SU-DHL-6 (cell line): ENCODE data around the gene NBPF3.
"Not testable (repeated sequence)": the region's sequence is repeated elsewhere in the genome, so short reads cannot be mapped to it uniquely, and the experiment has no call there.

Source experiments
- H2AFZ ChIP-seq: fragments of 200-600 bp; sonication (generic); 2 replicates; pipeline ENCODE4 v1.6.1; 2014; ENCODE audit warnings: low read depth, mild to moderate bottlenecking, moderate library complexity, mixed read lengths, antibody characterized with exemption, low read length; ENCODE audit not compliant: severe bottlenecking
- H3F3A ChIP-seq: fragments of 200-600 bp; shearing (Covaris generic); 2 replicates; pipeline ENCODE4 v1.6.0; 2016; ENCODE audit warnings: antibody characterized with exemption, mild to moderate bottlenecking; ENCODE audit not compliant: insufficient read depth
- H3K27ac ChIP-seq: fragments of 200-600 bp; sonication (generic); 2 replicates; pipeline ENCODE4 v1.5.1; 2016; ENCODE audit warnings: low read depth, mild to moderate bottlenecking, low read length, moderate library complexity, mixed read lengths
- H3K27me3 ChIP-seq: fragments of 200-600 bp; sonication (generic), shearing (Covaris generic); 2 replicates; pipeline ENCODE4 v1.6.0; 2014; ENCODE audit warnings: mild to moderate bottlenecking, low read length
- H3K36me3 ChIP-seq: fragments of 200-600 bp; sonication (generic); 2 replicates; pipeline ENCODE4 v1.6.1; 2014; ENCODE audit warnings: mild to moderate bottlenecking, low read length, mixed read lengths
- H3K4me2 ChIP-seq: fragments of 300-600, 200-600 bp; shearing (Covaris generic), sonication (generic); 2 replicates; pipeline ENCODE4 v1.6.0; 2014; ENCODE audit warnings: low read length, low read depth, mild to moderate bottlenecking; ENCODE audit not compliant: poor library complexity, severe bottlenecking
- H3K4me3 ChIP-seq: fragments of 200-600 bp; sonication (generic); 2 replicates; pipeline ENCODE4 v1.5.1; 2014; ENCODE audit warnings: antibody characterized with exemption, low read length, mild to moderate bottlenecking, mixed read lengths; ENCODE audit not compliant: insufficient read depth, poor library complexity, severe bottlenecking
- H3K79me2 ChIP-seq: fragments of 200-600 bp; sonication (generic); 2 replicates; pipeline ENCODE4 v1.6.1; 2014; ENCODE audit warnings: mild to moderate bottlenecking, low read length, moderate library complexity; ENCODE audit not compliant: insufficient read depth
- H3K9ac ChIP-seq: fragments of 200-600 bp; sonication (generic); 2 replicates; pipeline ENCODE4 v1.7.0; 2014; ENCODE audit warnings: mild to moderate bottlenecking, low read length
- H3K9me2 ChIP-seq: fragments of 200-600 bp; sonication (generic); replicated peaks from 2 replicates; pipeline ENCODE4 v1.6.1; 2014; ENCODE audit warnings: low read length; ENCODE audit not compliant: insufficient read depth
- H3K9me3 ChIP-seq: fragments of 200-600 bp; sonication (generic); 2 replicates; pipeline ENCODE4 v1.6.1; 2014; ENCODE audit warnings: low read length, mixed read lengths; ENCODE audit not compliant: insufficient read depth
- H4K20me1 ChIP-seq: fragments of 200-600 bp; sonication (generic); 2 replicates; pipeline ENCODE4 v1.6.1; 2014; ENCODE audit warnings: low read depth, mild to moderate bottlenecking, antibody characterized with exemption, low read length, moderate library complexity, mixed read lengths
- CTCF ChIP-seq: fragments of 200-600 bp; sonication (generic); IDR thresholded peaks from one replicate; pipeline ENCODE4 v1.5.1; 2017; ENCODE audit warnings: antibody characterized with exemption, mild to moderate bottlenecking, low read length, moderate library complexity; ENCODE audit not compliant: insufficient read depth, poor library complexity, severe bottlenecking
- EZH2phosphoT487 ChIP-seq: fragments of 200-600 bp; sonication (generic), shearing (Covaris generic); conservative IDR thresholded peaks from 2 replicates; pipeline ENCODE4 v1.6.1; 2018; ENCODE audit warnings: mild to moderate bottlenecking, antibody characterized with exemption, low read length, moderate library complexity, mixed read lengths

The NBPF3 gene

GRCh38 chr1:21396516-21396915 lies 43.4 kb upstream of the NBPF3 start:
- Histone ChIP-seq H2AFZ (no peak overlapping the region), H3F3A (peaks cover 6% of the 10 kb centered on the region; the same call in 1 of the 2 replicates), H3K27ac (peak overlapping the region; percentile 69), H3K27me3 (no peaks in the 10 kb centered on the region), H3K9me3 (no peaks in the 10 kb centered on the region), H4K20me1 (no peaks in the 10 kb centered on the region), H3K9ac (peak overlapping the region; percentile 15; the same call in 1 of the 2 replicates), H3K79me2 (no peaks in the 10 kb centered on the region), H3K4me2 (peak overlapping the region; percentile 38), H3K36me3 (no peaks in the 10 kb centered on the region), H3K9me2 (no peaks in the 10 kb centered on the region), H3K4me3 (no peak overlapping the region)
- no peak for TF ChIP-seq EZH2phosphoT487
- TF ChIP-seq CTCF: no peak

- no peak overlapping the region for H3K27ac ChIP-seq
- no peaks in the 10 kb centered on the region for H3K9me2 ChIP-seq
- peak overlapping the region; percentile 93 for H2AFZ ChIP-seq
- H3K79me2 ChIP-seq: no peaks in the 10 kb centered on the region
- no peak overlapping the region for H3K9ac ChIP-seq
- H3K36me3 ChIP-seq: no peaks in the 10 kb centered on the region
- no peak overlapping the region for H3K4me3 ChIP-seq
- peak overlapping the region; percentile 38 for H3K4me2 ChIP-seq
- TF ChIP-seq CTCF (no peak), EZH2phosphoT487 (no peak)
- H3K9me3 ChIP-seq: no peaks in the 10 kb centered on the region
- peaks cover 6% of the 10 kb centered on the region; the same call in 1 of the 2 replicates for H3F3A ChIP-seq
- H4K20me1 ChIP-seq: no peaks in the 10 kb centered on the region
- H3K27me3 ChIP-seq: no peaks in the 10 kb centered on the region
Observed at GRCh38 chr1:21397813-21398188, 42.1 kb upstream of the NBPF3 start.

GRCh38 chr1:21401726-21402346 lies 38.1 kb upstream of the NBPF3 start:
- not testable (repeated sequence) for H3K27me3 ChIP-seq, H3K9me3 ChIP-seq, H3K36me3 ChIP-seq, H3F3A ChIP-seq, H3K4me3 ChIP-seq, H3K9ac ChIP-seq, H3K9me2 ChIP-seq, H4K20me1 ChIP-seq, H3K79me2 ChIP-seq, H2AFZ ChIP-seq, H3K4me2 ChIP-seq, H3K27ac ChIP-seq

GRCh38 chr1:21406659-21407058 lies 33.3 kb upstream of the NBPF3 start:
- Histone ChIP-seq H4K20me1 (no peaks in the 10 kb centered on the region), H3K4me2 (no peak overlapping the region), H3K27ac (no peak overlapping the region), H3K4me3 (no peak overlapping the region), H2AFZ (no peak overlapping the region), H3K36me3 (no peaks in the 10 kb centered on the region), H3K9me3 (no peaks in the 10 kb centered on the region), H3K9ac (no peak overlapping the region), H3K27me3 (no peaks in the 10 kb centered on the region), H3K79me2 (no peaks in the 10 kb centered on the region), H3K9me2 (no peaks in the 10 kb centered on the region), H3F3A (no peaks in the 10 kb centered on the region)
- TF ChIP-seq CTCF: no peak
- TF ChIP-seq EZH2phosphoT487: no peak

- not testable (repeated sequence) for H3K36me3 ChIP-seq, H3K4me2 ChIP-seq, H3K27ac ChIP-seq, H3K9me2 ChIP-seq, H3K79me2 ChIP-seq, H3K27me3 ChIP-seq, H4K20me1 ChIP-seq, H3K9ac ChIP-seq, H3K9me3 ChIP-seq, H2AFZ ChIP-seq, H3F3A ChIP-seq, H3K4me3 ChIP-seq
Observed at GRCh38 chr1:21409897-21410296, 30.0 kb upstream of the NBPF3 start.
